Upper lobe of left lung (tissue), 4 donors: Measurements from ENCODE around the gene FUT9.

ENCODE experiments used
- CTCF ChIP-seq, 6 experiments: fragments of 450-650 bp in 4 of 6; fragments of 200-600 bp in 2 of 6; sonication (generic) in 2 of 6; IDR thresholded peaks; one replicate each; pipeline ENCODE4 v1.5.1; 2016 to 2019; ENCODE audit warnings: antibody characterized with exemption in 6 of 6
- EP300 ChIP-seq, 4 donors: sonication (generic); formaldehyde crosslinking; IDR thresholded peaks; one replicate each; pipeline ENCODE4 v1.5.1; 2017; ENCODE audit warnings: antibody characterized with exemption in 4 of 4, control low read depth in 2 of 4
- POLR2A ChIP-seq, 4 donors: fragments of 450-650 bp; IDR thresholded peaks; one replicate each; pipeline ENCODE4 v1.5.1; 2016 to 2017; ENCODE audit warnings: antibody characterized with exemption in 4 of 4, mild to moderate bottlenecking in 2 of 4
- POLR2AphosphoS5 ChIP-seq, 2 donors: sonication (generic); formaldehyde crosslinking; IDR thresholded peaks; one replicate each; pipeline ENCODE4 v1.5.1; 2017; ENCODE audit warnings: antibody characterized with exemption in 2 of 2

GRCh38 chr6:96001891-96002575, 13.7 kb upstream of the FUT9 start:
- TF ChIP-seq CTCF (IDR thresholded peaks at IDR 0.05): no peak
- TF ChIP-seq POLR2AphosphoS5 (IDR thresholded peaks at IDR 0.05): no peak
- TF ChIP-seq POLR2A (IDR thresholded peaks at IDR 0.05): no peak
- no peak for TF ChIP-seq EP300 (IDR thresholded peaks at IDR 0.05)
